Activated CD4-positive, CD25-positive, alpha-beta regulatory T cell treated with anti-CD3 and anti-CD28 coated beads, Interleukin-2, amount 50 U/mL, for 24 hours (primary cell): ENCODE data around the gene PRR7.
"Not testable (repeated sequence)": the region's sequence is repeated elsewhere in the genome, so short reads cannot be mapped to it uniquely, and the experiment has no call there.

Source experiments
- ATAC-seq, 2 donors: fragments of 150-1000 bp; cut with Tn5 transposase; one replicate each; pipeline ENCODE4 v1.10.0; 2021; ENCODE audit warnings: mild to moderate bottlenecking in 1 of 2, moderate library complexity in 1 of 2

The PRR7 gene

GRCh38 chr5:177446200-177447065 lies at the start of gene PRR7:
PRR7 (plus strand) TSS chr5:177446814; CDS start chr5:177455068, 8,254 bp downstream.
- peak; percentile 58 to 62 for ATAC-seq

GRCh38 chr5:177397875-177398390 lies 48.7 kb upstream of the PRR7 start:
- ATAC-seq, result no peak

GRCh38 chr5:177399997-177400868 lies 46.4 kb upstream of the PRR7 start, which contains the start of gene PFN3:
PFN3 (minus strand) TSS chr5:177400661; CDS start chr5:177400576, 85 bp downstream.
- no peak for ATAC-seq

- peak; percentile 52 to 57 for ATAC-seq
These were observed 44.2 kb upstream of the PRR7 start for GRCh38 chr5:177402271-177403043.

GRCh38 chr5:177403102-177403791 lies 43.4 kb upstream of the PRR7 start:
- ATAC-seq, result peak; percentile 11 to 14

GRCh38 chr5:177403792-177404640 lies 42.6 kb upstream of the PRR7 start:
- peak; percentile 88 to 90 for ATAC-seq

GRCh38 chr5:177404641-177405179 lies 41.9 kb upstream of the PRR7 start:
- ATAC-seq, result no peak

- ATAC-seq, result no peak
These were observed 41.3 kb upstream of the PRR7 start for GRCh38 chr5:177405312-177405711.

- no peak for ATAC-seq
These were observed 40.8 kb upstream of the PRR7 start for GRCh38 chr5:177405805-177406204.

- no peak for ATAC-seq
These were observed 37.4 kb upstream of the PRR7 start, which contains the start of gene F12 for GRCh38 chr5:177409043-177409801. F12 (minus strand) TSS chr5:177409564; CDS start chr5:177409527, 37 bp downstream.

- no peak for ATAC-seq
These were observed 36.0 kb upstream of the PRR7 start for GRCh38 chr5:177410575-177410974.

- ATAC-seq, result peak; percentile 90 to 91
These were observed 33.9 kb upstream of the PRR7 start for GRCh38 chr5:177412603-177413233.

GRCh38 chr5:177414481-177414880 lies 32.1 kb upstream of the PRR7 start:
- ATAC-seq, result no peak

GRCh38 chr5:177417081-177417480 lies 29.5 kb upstream of the PRR7 start:
- ATAC-seq, result not testable (repeated sequence)

GRCh38 chr5:177419046-177419445 lies 27.6 kb upstream of the PRR7 start:
- no peak for ATAC-seq

GRCh38 chr5:177420472-177420871 lies 26.1 kb upstream of the PRR7 start:
- ATAC-seq, result not testable (repeated sequence)

- ATAC-seq, result no peak
These were observed 25.4 kb upstream of the PRR7 start for GRCh38 chr5:177421062-177421798.

GRCh38 chr5:177423671-177424070 lies 22.9 kb upstream of the PRR7 start:
- ATAC-seq, result no peak
